Activated CD4-positive, alpha-beta T cell treated with anti-CD3 and anti-CD28 coated beads, Interleukin-2, amount 10 ng/mL, durations not matched to agents 24 days and 14 days (primary cell): ENCODE results near the gene PIGU. TPM values are rescaled to one million over a fixed set of nuclear protein-coding genes. Genes with fewer than 3 reads are reported as not detected.

Source experiments
- DNase-seq: peaks from one replicate; pipeline ENCODE4 v3.0.0; 2022
- H3K27ac Mint-ChIP-seq: one replicate; pipeline ENCODE4 v1.8.0; 2022; ENCODE audit warnings: mild to moderate bottlenecking, mixed read lengths
- H3K27me3 Mint-ChIP-seq: one replicate; pipeline ENCODE4 v1.8.0; 2022; ENCODE audit warnings: mixed read lengths
- H3K36me3 Mint-ChIP-seq: one replicate; pipeline ENCODE4 v1.8.0; 2022; ENCODE audit warnings: low read depth, mild to moderate bottlenecking, mixed read lengths
- H3K4me1 Mint-ChIP-seq: one replicate; pipeline ENCODE4 v1.8.0; 2021; ENCODE audit warnings: mixed read lengths
- H3K4me3 Mint-ChIP-seq: one replicate; pipeline ENCODE4 v1.8.0; 2022; ENCODE audit warnings: mild to moderate bottlenecking, moderate library complexity, mixed read lengths
- H3K9me3 Mint-ChIP-seq: one replicate; pipeline ENCODE4 v1.8.0; 2021; ENCODE audit warnings: mixed read lengths
- intact Hi-C: fragments of 100-400 bp; cut with micrococcal nuclease; formaldehyde crosslinking; loops from one replicate; pipeline ENCODE4 v1.15.1; 2023
- total RNA-seq: library from RNA; stranded (reverse); gene quantifications from 2 replicates; pipeline ENCODE4 v1.2.3, GENCODE V29; 2022

Gene PIGU
- total RNA-seq, 1 donor from 2014 or later: 27.1 TPM

DNA sequence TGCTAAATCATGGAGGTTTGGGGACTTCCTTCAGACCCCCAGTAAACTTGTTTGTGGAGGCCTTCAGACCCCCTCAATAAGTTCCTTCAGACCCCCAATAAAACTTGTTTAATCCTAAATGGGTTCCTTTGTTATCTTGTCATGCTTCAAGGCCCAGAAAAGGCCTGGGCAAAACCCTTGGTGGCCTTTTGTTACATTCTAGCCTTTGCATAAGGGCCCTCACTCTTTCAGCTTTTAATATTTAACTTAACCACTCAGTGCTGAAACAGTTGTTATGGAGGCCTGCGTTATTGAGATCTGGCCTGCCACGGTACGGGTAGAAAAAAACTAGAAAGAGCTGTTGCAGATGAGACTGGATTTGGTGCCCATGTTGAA, 165.0 kb downstream of the PIGU start:
- DNase-seq: peak; percentile 49
- H3K9me3 Mint-ChIP-seq: no peaks in the 10 kb centered on the region
- H3K4me3 Mint-ChIP-seq: no peak overlapping the region
- no peaks in the 10 kb centered on the region for H3K27me3 Mint-ChIP-seq
- peaks cover 11% of the 10 kb centered on the region for H3K36me3 Mint-ChIP-seq
- H3K4me1 Mint-ChIP-seq: peaks cover 15% of the 10 kb centered on the region
- intact Hi-C loops: no loop called here
- no peak overlapping the region for H3K27ac Mint-ChIP-seq

- Mint-ChIP-seq H3K9me3 (no peaks in the 10 kb centered on the region), H3K36me3 (peaks cover 16% of the 10 kb centered on the region)
- intact Hi-C loops: no loop called here
Measured at GRCh38 chr20:34510575-34510974, 166.3 kb downstream of the PIGU start.

More at GRCh38 chr20:34510575-34510974, 166.3 kb downstream of the PIGU start:
- Mint-ChIP-seq H3K27me3 (no peaks in the 10 kb centered on the region), H3K27ac (no peak overlapping the region), H3K4me3 (no peak overlapping the region), H3K4me1 (peaks cover 12% of the 10 kb centered on the region)
- no peak for DNase-seq

Other genes with a start within 250 kb of the PIGU start
- gene DYNLRB1, start 160.7 kb downstream of the PIGU start, total RNA-seq: 96.5 and 98.9 TPM in 2 replicates
- 3.1 and 3.6 TPM in 2 replicates for gene MAP1LC3A, start 118.4 kb downstream of the PIGU start, total RNA-seq
- gene TP53INP2, start 27.3 kb upstream of the PIGU start, total RNA-seq: 2.3 and 2.7 TPM in 2 replicates
- 25.1 and 26.8 TPM in 2 replicates for gene NCOA6, start 148.6 kb upstream of the PIGU start, total RNA-seq
- gene GGT7, start 195.8 kb upstream of the PIGU start, total RNA-seq: 12.8 and 14.8 TPM in 2 replicates
- gene ACSS2, start 199.5 kb upstream of the PIGU start, total RNA-seq: 44.8 and 54.4 TPM in 2 replicates